Fibroblast of skin of scalp (primary cell): Measurements from ENCODE around the gene FNIP2. TPM values are rescaled to one million over a fixed set of nuclear protein-coding genes. Genes with fewer than 3 reads are reported as not detected.
"Not testable (repeated sequence)": the region's sequence is repeated elsewhere in the genome, so short reads cannot be mapped to it uniquely, and the experiment has no call there.

Experiments
- DNase-seq: peaks from one replicate; pipeline ENCODE4 v3.0.0-alpha.2; 2013
- polyA plus RNA-seq, 2 experiments: library from polyadenylated mRNA; unstranded; fragments of 120-200 nt; gene quantifications; one replicate each; pipeline ENCODE4 v1.2.1, GENCODE V29; 2013; ENCODE audit not compliant: insufficient read length in 2 of 2

Gene FNIP2
- 7.5 TPM for polyA plus RNA-seq (2013, experiment 1 of 2; ENCODE audit: insufficient read length)
- 8.2 TPM for polyA plus RNA-seq (2013, experiment 2 of 2; ENCODE audit: insufficient read length)

GRCh38 chr4:158768555-158769174 lies at the start of gene FNIP2:
Gene FNIP2 (plus strand): TSS chr4:158769026. CDS start chr4:158769213, 187 bp downstream.
- DNase-seq, result peak; percentile 80

- no peak for DNase-seq
These were observed 47.1 kb upstream of the FNIP2 start for GRCh38 chr4:158721680-158722079.

- peak; percentile 21 for DNase-seq
These were observed 46.4 kb upstream of the FNIP2 start for GRCh38 chr4:158722291-158722916.

- DNase-seq, result peak; percentile 76
These were observed 45.7 kb upstream of the FNIP2 start, which contains the start of gene PPID for GRCh38 chr4:158722917-158723793. Gene PPID (minus strand): TSS chr4:158723396. CDS start chr4:158723288, 108 bp downstream.

- no peak for DNase-seq
These were observed 44.2 kb upstream of the FNIP2 start for GRCh38 chr4:158724637-158725036.

GRCh38 chr4:158726633-158727032 lies 42.2 kb upstream of the FNIP2 start:
- no peak for DNase-seq

- DNase-seq, result no peak
These were observed 40.6 kb upstream of the FNIP2 start for GRCh38 chr4:158728236-158728635.

GRCh38 chr4:158729716-158730559 lies 38.9 kb upstream of the FNIP2 start:
- peak; percentile 70 for DNase-seq

- no peak for DNase-seq
These were observed 30.0 kb upstream of the FNIP2 start for GRCh38 chr4:158738866-158739265.

GRCh38 chr4:158739600-158739999 lies 29.2 kb upstream of the FNIP2 start:
- no peak for DNase-seq

- DNase-seq, result no peak
These were observed 27.4 kb upstream of the FNIP2 start for GRCh38 chr4:158741326-158742021.

- not testable (repeated sequence) for DNase-seq
These were observed 22.3 kb upstream of the FNIP2 start for GRCh38 chr4:158746537-158746936.

- DNase-seq, result peak; percentile 86
These were observed 18.4 kb upstream of the FNIP2 start for GRCh38 chr4:158750379-158750778.

GRCh38 chr4:158754385-158755180 lies 14.2 kb upstream of the FNIP2 start:
- DNase-seq, result peak; percentile 51

GRCh38 chr4:158755819-158756218 lies 13.0 kb upstream of the FNIP2 start:
- DNase-seq, result not testable (repeated sequence)

- DNase-seq, result no peak
These were observed 12.2 kb upstream of the FNIP2 start for GRCh38 chr4:158756588-158756987.

GRCh38 chr4:158758142-158758541 lies 10.7 kb upstream of the FNIP2 start:
- DNase-seq, result peak; percentile 48

- DNase-seq, result no peak
These were observed 10.1 kb upstream of the FNIP2 start for GRCh38 chr4:158758703-158759102.

- DNase-seq, result not testable (repeated sequence)
These were observed 9.3 kb upstream of the FNIP2 start for GRCh38 chr4:158759539-158759938.

GRCh38 chr4:158760866-158761265 lies 8.0 kb upstream of the FNIP2 start:
- peak; percentile 22 for DNase-seq

GRCh38 chr4:158762553-158762952 lies 6.3 kb upstream of the FNIP2 start:
- DNase-seq, result no peak
